Esophagus (tissue), 2 donors: ENCODE data around the gene BACE1-AS. TPM values are rescaled to one million over a fixed set of nuclear protein-coding genes. Genes with fewer than 3 reads are reported as not detected.

Experiments
- H3K27ac ChIP-seq, 2 donors: one replicate each; pipeline ENCODE4 v1.5.1; 2013; ENCODE audit warnings: low read depth in 2 of 2, mild to moderate bottlenecking in 2 of 2, inconsistent platforms in 1 of 2, low read length in 1 of 2, moderate library complexity in 1 of 2
- H3K27me3 ChIP-seq, 2 donors: one replicate each; pipeline ENCODE4 v1.6.1; 2013; ENCODE audit warnings: low read length in 2 of 2, control low read depth in 1 of 2, mild to moderate bottlenecking in 1 of 2; ENCODE audit not compliant: insufficient read depth in 2 of 2, control insufficient read depth in 1 of 2
- H3K36me3 ChIP-seq, 2 donors: one replicate each; pipeline ENCODE4 v1.6.1; 2013; ENCODE audit warnings: low read length in 1 of 2; ENCODE audit not compliant: control insufficient read depth in 2 of 2, insufficient read depth in 2 of 2
- H3K4me1 ChIP-seq, 2 donors: one replicate each; pipeline ENCODE4 v1.6.1; 2013; ENCODE audit warnings: low read length in 1 of 2; ENCODE audit not compliant: control insufficient read depth in 2 of 2, insufficient read depth in 2 of 2
- H3K4me3 ChIP-seq, 2 donors: one replicate each; pipeline ENCODE4 v1.5.1; 2013; ENCODE audit warnings: low read length in 2 of 2, mild to moderate bottlenecking in 2 of 2, low read depth in 1 of 2, moderate library complexity in 1 of 2
- H3K9me3 ChIP-seq, 2 donors: one replicate each; pipeline ENCODE4 v1.6.1; 2013; ENCODE audit warnings: mild to moderate bottlenecking in 2 of 2, low read depth in 1 of 2, low read length in 1 of 2, moderate library complexity in 1 of 2; ENCODE audit not compliant: control insufficient read depth in 2 of 2, insufficient read depth in 1 of 2
- WGBS, 2 donors: extraction: QIAGEN DNeasy Blood & Tissue Kit; methylation state at CpG; one replicate each; pipeline ENCODE4 v1.1.7; 2013; 5-methylcytosine and 5-hydroxymethylcytosine counted together
- polyA plus RNA-seq, 2 donors: library from polyadenylated mRNA; stranded (reverse); fragments of 200-250 nt; gene quantifications; one replicate each; pipeline ENCODE4 v1.2.3, GENCODE V29; 2013
- donor health status: healthy with polysubstance abuse.
- donor health status: Bipolar disorder and iron deficiency.

The BACE1-AS gene
- polyA plus RNA-seq, 2 donors = 2.3 to 5.9 TPM

- H3K27ac ChIP-seq = no peak overlapping the region
- no peaks in the 10 kb centered on the region for H3K36me3 ChIP-seq
- no peaks in the 10 kb centered on the region for H3K9me3 ChIP-seq
- H3K4me3 ChIP-seq = no peak overlapping the region
- H3K4me1 ChIP-seq = peaks cover 5 to 10% of the 10 kb centered on the region in 2 donors
- WGBS, 2 donors = 35 to 41% methylated on average over 17 of the region's 17 CpGs
- H3K27me3 ChIP-seq = no peaks in the 10 kb centered on the region
These were observed 9.1 kb downstream of the BACE1-AS start for GRCh38 chr11:117300283-117300663.

GRCh38 chr11:117300773-117301172 is 9.6 kb downstream of the BACE1-AS start:
- Histone ChIP-seq H3K4me1 (peaks cover 5 to 10% of the 10 kb centered on the region in 2 donors), H3K36me3 (no peaks in the 10 kb centered on the region), H3K4me3 (no peak overlapping the region), H3K27me3 (no peaks in the 10 kb centered on the region), H3K9me3 (no peaks in the 10 kb centered on the region), H3K27ac (no peak overlapping the region)
- WGBS, 2 donors = 69 to 71% methylated on average over 5 of the region's 5 CpGs

GRCh38 chr11:117302228-117302627 is 11.1 kb downstream of the BACE1-AS start:
- Histone ChIP-seq H3K27ac (no peak overlapping the region), H3K4me3 (no peak overlapping the region), H3K27me3 (no peaks in the 10 kb centered on the region), H3K36me3 (no peaks in the 10 kb centered on the region), H3K9me3 (no peaks in the 10 kb centered on the region), H3K4me1 (peaks cover 5 to 10% of the 10 kb centered on the region in 2 donors)
- 80 to 84% methylated on average over 7 of the region's 7 CpGs for WGBS, 2 donors

- H3K4me3 ChIP-seq = no peak overlapping the region
- no peaks in the 10 kb centered on the region for H3K9me3 ChIP-seq
- H3K36me3 ChIP-seq = no peaks in the 10 kb centered on the region
- H3K27me3 ChIP-seq = no peaks in the 10 kb centered on the region
- 52 to 73% methylated on average over 4 of the region's 4 CpGs for WGBS, 2 donors
- H3K4me1 ChIP-seq = peaks cover 5 to 10% of the 10 kb centered on the region in 2 donors
- no peak overlapping the region for H3K27ac ChIP-seq
These were observed 12.0 kb downstream of the BACE1-AS start for GRCh38 chr11:117303101-117303500.

- H3K4me1 ChIP-seq = peaks cover 5 to 8% of the 10 kb centered on the region in 2 donors
- H3K9me3 ChIP-seq = no peaks in the 10 kb centered on the region
- H3K27me3 ChIP-seq = no peaks in the 10 kb centered on the region
- H3K27ac ChIP-seq = no peak overlapping the region
- no peaks in the 10 kb centered on the region for H3K36me3 ChIP-seq
- no peak overlapping the region for H3K4me3 ChIP-seq
- WGBS, 2 donors = 83 to 86% methylated on average over 5 of the region's 5 CpGs
These were observed 12.6 kb downstream of the BACE1-AS start for GRCh38 chr11:117303646-117304315.

- Histone ChIP-seq H3K9me3 (no peaks in the 10 kb centered on the region), H3K27me3 (no peaks in the 10 kb centered on the region), H3K4me1 (peaks cover 2 to 4% of the 10 kb centered on the region in 2 donors), H3K36me3 (no peaks in the 10 kb centered on the region), H3K4me3 (no peak overlapping the region), H3K27ac (no peak overlapping the region)
- 71 to 99% methylated on average over 3 of the region's 3 CpGs for WGBS, 2 donors
These were observed 14.0 kb downstream of the BACE1-AS start for GRCh38 chr11:117305145-117305544.

GRCh38 chr11:117309310-117309709 is 18.2 kb downstream of the BACE1-AS start:
- 81 to 84% methylated on average over 7 of the region's 7 CpGs for WGBS, 2 donors

GRCh38 chr11:117313091-117313490 is 21.9 kb downstream of the BACE1-AS start:
- Histone ChIP-seq H3K9me3 (no peaks in the 10 kb centered on the region), H3K4me3 (no peak overlapping the region), H3K36me3 (no peaks in the 10 kb centered on the region), H3K4me1 (peaks cover 4 to 13% of the 10 kb centered on the region in 2 donors), H3K27me3 (no peaks in the 10 kb centered on the region), H3K27ac (no peak overlapping the region)
- 69 to 83% methylated on average over 5 of the region's 5 CpGs for WGBS, 2 donors

More at GRCh38 chr11:117309310-117309709, 18.2 kb downstream of the BACE1-AS start:
- H3K4me1 ChIP-seq = peaks cover 0 to 2% of the 10 kb centered on the region in 2 donors
- no peak overlapping the region for H3K27ac ChIP-seq
- no peaks in the 10 kb centered on the region for H3K36me3 ChIP-seq
- H3K4me3 ChIP-seq = no peak overlapping the region
- no peaks in the 10 kb centered on the region for H3K27me3 ChIP-seq
- H3K9me3 ChIP-seq = no peaks in the 10 kb centered on the region

GRCh38 chr11:117313828-117314768 is 23.0 kb downstream of the BACE1-AS start:
- 69 to 76% methylated on average over 14 of the region's 14 CpGs for whole genome bisulfite sequencing, 2 donors
- H3K4me3 ChIP-seq = no peak overlapping the region
- H3K36me3 ChIP-seq = no peaks in the 10 kb centered on the region
- no peak overlapping the region for H3K27ac ChIP-seq
- peaks cover 4 to 13% of the 10 kb centered on the region in 2 donors for H3K4me1 ChIP-seq
- no peaks in the 10 kb centered on the region for H3K9me3 ChIP-seq
- no peaks in the 10 kb centered on the region for H3K27me3 ChIP-seq
